ENCODE measurements around the gene GLIS1.

GLIS1 gene

DNA sequence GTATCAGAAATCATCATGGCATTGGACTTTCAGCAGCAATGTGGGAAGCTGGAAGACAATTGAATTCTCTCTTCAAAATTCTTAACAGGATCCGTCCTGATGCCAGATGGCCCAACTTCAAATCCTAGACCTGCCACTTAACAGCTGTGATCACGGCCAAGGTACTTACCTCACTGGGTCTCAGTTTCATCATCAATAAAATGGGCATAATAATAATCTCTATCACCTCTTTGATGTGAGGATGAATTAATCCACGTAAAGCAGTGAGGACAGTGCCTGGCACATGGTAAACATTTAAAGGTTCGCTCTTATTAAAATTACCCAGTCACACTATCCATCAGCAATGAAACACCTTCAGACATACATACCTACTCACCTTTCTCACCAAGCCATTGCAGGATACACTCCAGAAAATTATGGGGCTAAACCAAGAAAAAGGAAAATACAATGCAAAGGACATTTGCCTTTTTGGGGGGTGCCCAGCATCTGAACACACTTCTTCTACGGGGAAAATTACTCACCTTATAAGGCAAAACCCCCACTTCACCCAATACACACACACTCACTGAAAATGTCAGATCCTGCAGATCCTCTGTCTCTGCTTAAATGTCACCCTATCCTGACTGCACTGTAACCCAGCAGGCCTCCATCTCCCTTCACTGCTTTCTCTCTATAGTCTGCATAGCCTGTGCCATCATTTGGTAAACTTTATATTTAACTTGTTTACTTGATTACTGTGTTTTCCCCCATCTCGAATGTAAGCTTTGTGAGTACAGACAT, 21.7 kb downstream of the GLIS1 start:
- DNase-seq (ENCODE audit: low spot score): no peak

DNA sequence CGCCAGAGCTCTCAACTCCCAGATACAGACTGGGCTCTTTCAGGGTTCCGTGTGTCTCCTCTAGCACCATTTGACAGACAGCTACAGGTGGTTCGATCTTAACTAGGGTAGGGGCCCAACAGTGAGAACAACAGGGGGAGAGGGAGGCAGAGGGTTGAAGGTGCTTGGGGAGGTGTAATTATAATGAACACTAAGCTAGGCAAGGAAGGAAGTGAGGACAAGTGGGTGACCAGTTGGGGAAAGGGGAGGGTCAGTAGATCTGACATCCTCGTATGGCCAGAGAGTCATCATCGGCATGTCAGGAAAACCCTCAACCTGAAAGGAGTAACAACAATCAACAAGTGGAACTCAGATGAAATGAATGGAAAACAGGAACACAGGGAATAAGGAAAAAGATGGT, 22.8 kb downstream of the GLIS1 start:
- no peak for DNase-seq (ENCODE audit: low spot score)

DNA sequence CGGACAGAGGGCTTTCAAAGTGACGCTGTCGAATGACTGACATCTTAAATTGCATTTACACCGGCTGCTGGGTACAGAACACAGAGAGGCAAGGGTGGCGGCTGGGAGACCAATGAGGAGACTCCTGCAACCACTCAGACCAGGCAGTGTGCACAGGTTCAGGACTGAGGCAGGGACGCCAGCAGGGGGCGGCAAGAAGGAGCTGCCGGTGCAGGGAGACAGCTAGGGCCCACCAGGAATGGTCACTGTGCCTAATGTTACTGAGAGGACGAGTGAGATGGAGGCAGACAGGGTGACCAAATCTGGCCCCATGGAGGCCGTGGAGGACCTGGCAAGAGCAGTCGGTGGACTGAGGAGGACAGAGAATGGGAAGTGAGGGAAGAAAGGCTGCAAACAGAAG, 23.5 kb downstream of the GLIS1 start:
- DNase-seq (ENCODE audit: low spot score): no peak

DNA sequence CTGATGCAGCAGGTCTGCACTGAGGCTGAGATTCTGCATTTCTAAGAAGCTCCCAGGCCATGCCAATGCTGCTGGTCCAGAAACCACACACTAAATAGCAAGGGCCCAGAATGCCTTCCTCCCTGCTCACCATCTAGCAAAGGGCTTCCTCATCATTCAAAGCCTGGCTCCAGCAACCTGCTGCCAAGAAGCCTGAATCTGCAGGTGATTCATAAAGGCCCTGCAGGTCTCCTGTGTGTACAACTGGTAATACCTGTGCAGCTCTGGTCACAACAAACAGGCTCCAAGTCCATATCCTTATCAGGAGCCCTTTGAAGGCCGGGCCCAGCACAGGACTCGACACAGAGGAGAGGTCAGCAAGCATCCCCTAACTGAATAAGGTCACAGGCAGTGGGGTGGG, 26.7 kb downstream of the GLIS1 start:
- DNase-seq (ENCODE audit: low spot score): no peak

DNA sequence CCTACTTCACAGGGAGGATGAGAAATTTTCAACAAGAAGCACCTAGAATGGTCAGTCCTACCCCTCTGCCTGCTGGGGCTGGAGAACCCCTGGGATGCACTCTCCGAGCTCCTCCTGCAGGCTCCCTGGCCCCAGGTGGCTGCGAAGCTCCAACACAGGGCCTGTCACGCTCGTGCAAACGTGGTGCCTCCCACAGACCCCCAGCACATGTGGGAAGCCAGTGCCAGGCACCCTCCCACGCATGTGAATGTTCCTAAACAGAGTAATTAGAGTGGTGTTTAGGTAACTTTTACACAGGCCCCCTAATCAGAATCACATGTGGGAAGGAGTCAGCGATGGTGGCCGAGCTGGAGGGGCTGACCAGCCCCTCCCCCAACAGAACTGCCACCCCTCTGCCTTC, 28.4 kb downstream of the GLIS1 start:
- no peak for DNase-seq (ENCODE audit: low spot score)

DNA sequence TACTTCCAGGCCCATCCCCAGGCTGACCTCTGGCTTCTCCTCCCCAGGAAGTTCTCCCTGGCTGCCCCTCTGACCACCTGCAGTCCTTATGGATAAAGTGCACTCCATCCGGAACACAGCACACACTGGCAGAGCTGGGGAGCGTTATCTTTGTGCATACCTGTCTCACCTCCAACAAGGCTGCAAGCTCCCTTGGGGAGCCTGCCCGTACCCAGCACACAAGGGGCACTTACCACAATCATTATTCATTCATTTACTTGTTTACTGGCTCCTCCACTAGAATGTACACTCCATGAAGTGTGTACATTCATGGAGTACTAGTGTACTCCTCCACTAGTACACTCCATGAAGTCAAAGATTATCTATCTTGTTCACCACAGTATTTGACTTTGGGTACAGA, 30.3 kb downstream of the GLIS1 start:
- no peak for DNase-seq (ENCODE audit: low spot score)

DNA sequence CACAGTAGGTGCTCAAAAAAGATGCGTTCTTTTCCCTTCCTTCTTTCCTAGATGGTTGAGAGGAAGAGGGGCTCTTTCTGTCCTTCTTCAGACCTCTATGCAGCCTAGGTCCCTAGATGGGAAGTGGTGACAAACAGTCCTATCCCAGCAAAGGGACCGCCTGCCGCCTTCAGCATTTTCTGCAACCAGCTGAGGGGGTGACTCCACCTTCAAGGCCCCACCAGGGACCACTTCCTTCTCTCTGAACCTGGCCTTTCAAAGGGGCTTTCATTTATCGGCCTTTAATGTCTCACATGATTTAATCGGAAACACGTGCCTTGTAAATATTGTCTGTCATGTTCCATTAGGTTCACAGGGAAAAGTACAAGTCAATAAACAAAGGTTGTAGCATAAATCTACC, 32.6 kb downstream of the GLIS1 start:
- DNase-seq (ENCODE audit: low spot score): no peak

DNA sequence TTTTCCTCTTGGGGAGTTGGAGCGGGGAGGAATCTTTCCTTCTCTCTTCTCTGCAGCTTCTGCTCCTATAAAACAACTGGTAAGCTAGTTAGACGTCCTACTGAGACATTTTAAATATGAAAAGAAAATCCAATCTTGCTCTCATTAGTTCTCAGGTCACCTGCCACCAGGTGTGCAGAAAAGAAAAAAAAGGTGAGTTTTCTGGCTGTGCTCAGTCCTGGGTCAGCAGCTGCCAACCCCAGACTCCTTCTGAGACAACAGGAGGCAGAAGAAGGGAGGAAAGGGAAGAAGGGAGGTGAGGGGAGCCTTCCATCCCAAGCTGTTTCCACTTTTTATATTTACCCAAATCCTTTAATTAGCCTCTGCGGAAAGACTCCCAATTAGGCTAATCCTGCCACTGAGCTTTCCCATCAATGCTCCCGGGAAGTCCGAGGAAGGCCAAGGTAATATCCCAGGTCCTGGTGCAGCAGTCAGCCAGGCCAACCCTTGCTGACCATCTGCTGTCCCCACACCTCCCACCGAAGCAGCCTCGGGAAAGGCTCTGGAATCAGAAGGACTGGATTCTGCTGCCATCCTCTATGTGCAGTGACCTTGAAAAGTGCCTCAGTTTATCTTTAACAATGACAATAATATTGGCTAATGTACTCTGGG, 33.4 kb downstream of the GLIS1 start:
- DNase-seq (ENCODE audit: low spot score): no peak

DNA sequence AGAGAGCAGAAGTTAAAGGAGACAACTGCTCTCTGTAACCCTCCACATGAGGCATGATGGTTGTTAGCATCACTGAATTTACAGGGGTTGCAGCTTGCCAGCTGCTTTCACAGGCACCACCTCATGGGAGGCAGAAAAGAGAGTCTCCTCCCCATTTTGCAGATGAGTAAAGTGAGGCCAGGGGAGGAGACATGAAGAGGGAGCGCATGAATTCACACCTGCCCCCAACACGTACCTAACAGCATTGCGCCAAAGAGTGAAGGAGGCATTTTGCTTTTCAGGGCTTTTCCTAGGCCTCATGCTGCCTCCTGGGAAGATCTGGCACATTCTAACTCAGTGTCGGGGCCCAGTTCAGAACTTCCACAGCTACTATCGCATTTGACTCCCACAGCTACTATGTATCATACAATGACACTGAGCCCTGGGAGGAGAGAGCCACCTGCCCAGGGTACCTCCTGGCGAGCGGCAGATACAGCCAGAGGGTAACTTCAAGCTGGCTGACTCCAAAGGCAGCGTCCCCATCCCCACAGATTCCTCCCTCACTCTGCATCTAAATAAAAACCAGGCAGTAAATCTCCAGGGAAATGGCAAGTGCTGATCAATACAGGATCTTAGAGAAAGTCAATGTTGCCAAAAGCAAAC, 34.0 kb downstream of the GLIS1 start:
- no peak for DNase-seq (ENCODE audit: low spot score)

DNA sequence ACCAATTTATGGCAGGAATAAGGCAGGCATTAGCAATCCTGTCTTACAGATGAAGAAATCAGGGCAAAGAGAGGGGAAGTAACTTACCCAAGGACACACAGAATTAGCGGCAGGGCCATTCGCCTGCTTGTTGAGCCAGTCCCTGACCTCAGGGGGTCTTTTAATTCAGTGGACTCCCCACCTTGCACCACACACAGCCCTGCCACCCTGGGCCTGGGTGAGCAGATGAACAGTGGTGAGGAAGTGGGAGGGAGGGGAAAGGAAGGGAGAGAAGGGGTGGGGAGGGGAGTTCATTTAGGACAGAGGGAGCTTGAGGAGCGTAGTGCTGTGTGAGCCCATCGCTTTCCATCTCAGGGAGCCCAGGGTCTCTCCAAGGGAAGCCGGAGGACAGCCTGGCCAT, 34.7 kb downstream of the GLIS1 start:
- DNase-seq (ENCODE audit: low spot score): no peak

DNA sequence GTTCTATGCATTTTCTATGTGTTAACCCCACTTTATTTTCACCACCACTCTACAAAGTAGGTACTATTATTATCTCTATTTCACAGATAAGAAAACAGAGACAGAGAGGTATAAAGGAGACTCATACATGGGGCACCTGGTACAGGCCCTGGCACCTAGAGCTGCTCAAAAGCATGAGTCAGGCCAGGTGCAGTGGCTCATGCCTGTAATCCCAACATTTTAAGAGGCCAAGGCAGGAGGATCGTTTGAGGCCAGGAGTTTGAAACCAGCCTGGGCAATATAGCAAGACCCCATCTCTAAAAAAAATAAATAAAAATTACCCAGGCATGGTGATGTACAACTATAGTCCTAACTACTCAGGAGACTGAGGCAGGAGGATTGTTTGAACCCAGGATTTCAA, 35.8 kb downstream of the GLIS1 start:
- no peak for DNase-seq (ENCODE audit: low spot score)

DNA sequence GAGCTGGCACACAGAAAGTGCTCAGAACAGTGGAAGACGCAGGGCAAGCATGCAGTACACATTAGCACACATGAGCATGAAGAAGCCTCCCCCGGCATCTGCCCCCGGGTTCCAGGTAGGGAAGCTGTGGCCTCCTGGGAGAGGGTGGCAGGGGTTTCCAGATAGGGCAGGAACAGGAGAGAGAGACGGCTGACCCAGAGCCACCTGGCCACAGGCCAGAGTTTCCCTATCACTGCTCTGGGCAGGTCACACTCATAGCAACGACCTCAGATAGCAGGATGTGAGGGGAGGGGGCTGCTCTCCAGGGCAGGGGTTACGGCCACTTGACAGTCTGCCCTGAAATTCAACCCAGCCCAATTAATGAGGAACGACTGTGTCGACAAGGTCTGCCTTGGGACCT, 36.6 kb downstream of the GLIS1 start:
- no peak for DNase-seq (ENCODE audit: low spot score)

DNA sequence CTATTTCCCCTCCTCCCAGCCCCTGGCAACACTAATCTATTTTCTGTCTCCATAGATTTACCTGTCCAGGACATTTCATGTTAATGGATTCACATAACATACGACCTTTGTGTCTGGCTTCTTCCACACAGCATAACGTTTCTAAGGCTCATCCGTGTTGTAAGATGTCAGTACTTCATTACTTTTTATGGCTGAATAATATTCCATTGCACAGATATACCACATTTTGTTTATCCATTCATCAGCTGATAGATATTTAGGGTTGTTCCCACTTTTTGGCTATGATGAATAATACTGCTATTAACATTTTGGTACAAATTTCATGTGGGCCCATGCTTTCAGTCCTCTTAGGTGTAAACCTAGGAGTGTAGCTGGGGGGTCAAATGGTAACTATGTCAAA, 38.2 kb downstream of the GLIS1 start:
- DNase-seq (ENCODE audit: low spot score): no peak

DNA sequence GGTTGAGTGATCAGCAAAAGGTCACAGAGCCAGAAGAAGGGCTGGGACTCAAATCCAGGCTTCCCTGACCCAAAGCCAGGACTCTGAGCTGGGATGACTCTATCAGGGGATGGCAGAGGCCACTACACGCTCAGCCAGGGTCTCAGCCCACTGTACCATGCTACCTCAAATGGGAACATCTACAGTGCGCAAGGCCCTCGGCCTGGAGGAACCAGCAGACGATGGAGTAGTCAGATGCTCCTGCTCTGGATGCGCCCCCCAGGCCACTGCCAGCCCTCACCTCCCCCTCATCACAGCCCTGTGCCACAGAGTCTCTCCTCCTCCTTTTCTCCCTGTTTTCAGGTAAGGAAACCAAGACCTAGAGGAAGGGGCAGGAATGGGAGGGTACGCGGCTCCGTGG, 39.0 kb downstream of the GLIS1 start:
- no peak for DNase-seq (ENCODE audit: low spot score)

DNA sequence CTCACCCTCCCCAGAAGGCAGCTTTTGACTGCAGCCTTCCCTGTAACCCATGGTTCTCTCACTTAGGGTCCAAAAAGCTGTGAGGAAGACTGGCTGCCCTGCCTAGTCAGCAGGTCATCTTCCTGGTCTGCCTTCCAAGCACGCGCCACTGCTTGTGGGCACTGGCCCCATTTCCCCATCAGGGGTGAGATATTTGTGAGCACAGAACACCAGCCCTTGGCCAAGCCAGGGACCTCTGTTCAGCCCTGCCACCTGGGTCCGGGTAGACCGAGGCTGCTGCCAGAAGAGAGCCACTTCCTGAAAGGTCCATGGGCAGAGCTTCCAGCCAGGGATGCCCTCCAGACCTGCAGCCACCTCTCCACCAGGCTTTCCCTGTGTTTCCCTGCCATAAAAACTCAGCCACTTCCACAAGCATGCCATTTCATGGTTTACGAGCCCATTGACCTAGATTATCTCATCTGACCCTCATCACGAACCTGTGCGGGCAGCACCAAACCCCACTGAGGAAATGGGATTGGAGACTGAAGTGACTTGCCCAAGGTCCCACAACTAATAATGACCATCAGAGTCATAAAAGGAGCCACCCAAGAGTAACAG, 40.5 kb downstream of the GLIS1 start:
- DNase-seq (ENCODE audit: low spot score): no peak

DNA sequence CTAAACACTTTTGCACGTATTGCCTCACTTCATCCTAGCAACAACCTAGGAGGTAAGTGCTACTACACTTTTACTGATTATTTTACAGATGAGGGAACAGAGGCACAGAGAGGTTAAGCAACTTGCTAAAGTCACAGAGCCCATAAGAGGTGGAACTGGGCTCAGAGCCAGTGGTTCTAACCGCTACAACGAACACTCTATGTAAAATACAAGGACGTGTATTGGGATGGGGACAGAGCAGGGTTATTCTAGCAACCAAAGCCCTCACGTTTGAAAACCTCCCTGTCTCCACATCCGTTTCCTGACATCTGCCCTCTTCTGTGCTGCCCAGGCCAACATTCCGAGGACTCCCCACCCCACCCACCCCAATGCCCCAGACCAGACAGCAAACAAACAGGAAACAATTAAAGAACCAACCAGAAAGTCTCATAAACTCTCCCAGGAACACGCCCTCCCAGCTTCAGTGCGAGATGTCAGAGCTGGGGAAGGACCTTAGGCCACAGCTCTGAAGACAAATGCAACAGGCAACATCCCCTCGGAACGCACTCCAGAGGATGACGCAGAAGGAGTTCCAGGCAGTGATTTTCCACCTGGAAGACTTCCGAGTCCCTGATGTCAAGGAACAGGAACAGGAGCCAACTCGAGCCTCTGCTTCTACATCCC, 41.1 kb downstream of the GLIS1 start:
- no peak for DNase-seq (ENCODE audit: low spot score)

DNA sequence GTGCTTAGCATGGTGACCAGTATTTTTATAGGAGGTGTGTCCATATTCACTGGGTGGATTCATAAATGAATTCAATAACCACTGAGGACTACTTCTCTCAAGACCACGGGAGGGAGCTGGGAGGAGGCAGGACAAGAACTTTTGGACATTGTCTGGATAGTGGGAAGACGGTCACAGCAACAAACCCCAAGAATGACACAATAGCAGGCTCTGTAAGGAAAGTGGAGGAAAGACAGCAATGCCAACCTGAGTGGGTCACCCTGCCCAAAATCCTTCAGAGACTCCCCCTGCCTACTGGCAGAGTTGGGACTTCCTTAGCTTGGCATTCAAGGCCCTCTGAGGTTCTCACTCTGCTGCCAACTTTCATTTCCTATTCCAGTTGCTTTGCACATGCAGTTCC, 42.0 kb downstream of the GLIS1 start:
- no peak for DNase-seq (ENCODE audit: low spot score)

DNA sequence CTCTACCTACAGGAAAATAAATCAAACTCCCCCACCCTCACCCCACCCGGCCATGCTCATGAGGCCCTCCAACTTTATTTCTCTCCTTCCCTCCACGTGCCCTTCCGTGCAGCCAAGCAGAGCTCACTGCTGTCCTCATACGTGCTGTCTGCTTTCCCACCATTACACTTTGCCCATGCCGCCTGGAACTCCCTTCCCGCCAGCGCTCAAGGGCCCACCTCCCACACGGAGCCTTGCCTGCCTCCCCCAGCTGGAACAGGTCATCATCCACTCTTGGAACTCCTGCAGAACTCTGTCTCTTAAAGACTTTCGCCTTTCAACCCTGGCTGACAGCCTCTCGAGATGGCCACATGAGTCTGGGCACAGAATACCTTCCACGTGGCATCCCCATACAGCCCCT, 42.4 kb downstream of the GLIS1 start:
- DNase-seq (ENCODE audit: low spot score): no peak

DNA sequence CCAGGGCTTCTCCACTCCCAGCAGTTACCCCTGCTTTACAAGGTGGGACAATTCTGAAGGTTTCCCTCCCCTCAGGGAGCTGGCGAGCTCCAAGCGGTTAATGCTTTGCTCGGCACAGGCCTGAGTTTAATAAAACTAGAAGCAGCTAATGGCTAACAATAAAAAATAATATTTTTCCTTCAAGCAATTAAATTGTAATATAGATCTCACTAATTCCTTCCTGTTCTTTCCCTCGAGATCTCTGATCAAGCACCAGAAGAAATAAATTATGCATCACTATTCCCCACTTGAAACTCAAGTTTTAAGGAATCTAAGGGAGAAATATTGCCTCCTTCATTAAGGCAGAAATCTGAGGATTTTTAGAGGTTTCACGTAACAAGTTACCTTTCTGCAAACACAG, 42.9 kb downstream of the GLIS1 start:
- no peak for DNase-seq (ENCODE audit: low spot score)

DNA sequence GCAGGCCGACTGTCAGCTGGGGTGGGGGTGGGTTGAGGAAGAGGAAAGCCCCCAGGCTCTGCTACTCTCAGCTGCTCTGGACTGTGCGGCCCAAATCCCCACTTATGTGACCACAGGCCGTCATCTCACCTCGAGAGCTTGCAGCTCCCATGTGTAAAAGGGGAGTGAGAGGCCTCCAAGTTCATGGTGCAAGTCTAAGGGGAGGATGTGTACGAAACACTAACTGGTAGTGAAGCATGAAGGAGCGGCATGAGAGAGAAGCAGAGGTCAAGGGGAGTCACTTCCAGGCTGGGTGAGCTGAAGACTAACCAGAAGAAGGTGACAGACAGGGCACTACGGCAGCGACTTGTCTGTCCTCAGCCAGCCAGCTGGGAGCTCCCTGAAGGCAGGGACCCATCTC, 43.8 kb downstream of the GLIS1 start:
- no peak for DNase-seq (ENCODE audit: low spot score)

DNA sequence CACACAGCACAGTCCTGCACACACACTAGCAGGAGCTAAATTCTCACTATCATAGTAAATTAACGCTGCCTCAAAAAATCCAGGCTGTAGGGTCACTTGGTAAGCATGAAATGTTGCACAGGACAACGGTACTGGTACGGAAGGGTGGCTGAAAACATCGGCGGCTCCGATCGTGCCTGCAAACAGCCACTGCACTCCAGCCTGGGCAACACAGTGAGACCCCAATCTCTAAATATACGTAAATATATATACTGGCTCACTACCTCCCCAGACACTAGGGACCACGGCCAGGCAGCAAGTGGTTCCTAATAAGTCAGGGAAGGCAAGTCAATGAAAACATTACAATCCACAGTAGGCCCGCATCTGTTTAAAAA, 44.3 kb downstream of the GLIS1 start:
- DNase-seq (ENCODE audit: low spot score): no peak

Data from putamen (tissue), 1 donor.